Esophagus squamous epithelium (tissue), 5 donors: ENCODE measurements around the gene UNC5CL. TPM values are rescaled to one million over a fixed set of nuclear protein-coding genes. Genes with fewer than 3 reads are reported as not detected.

Source experiments
- DNase-seq: peaks from one replicate; lab custom pipeline; 2025; lab: John Stamatoyannopoulos, UW
- H3K27ac ChIP-seq, 4 donors: fragments of 200-600 bp; sonication (generic); one replicate each; pipeline ENCODE4 v1.5.1; 2016 to 2019; ENCODE audit warnings: mild to moderate bottlenecking in 1 of 4
- H3K27me3 ChIP-seq, 4 donors: fragments of 200-600 bp; sonication (generic); 1 replicate in 3 of 4; 2 replicates in 1 of 4; pipeline versions ENCODE4 v1.5.1 to v1.6.0; 2017 to 2021; ENCODE audit warnings: antibody characterized with exemption in 1 of 4
- H3K36me3 ChIP-seq, 3 donors: fragments of 200-600 bp; sonication (generic); one replicate each; pipeline ENCODE4 v1.5.1; 2016 to 2019
- H3K4me1 ChIP-seq, 3 donors: fragments of 200-600 bp; sonication (generic); one replicate each; pipeline ENCODE4 v1.5.1; 2017 to 2019
- H3K4me3 ChIP-seq, 4 donors: fragments of 200-600 bp; sonication (generic); 1 replicate in 3 of 4; 2 replicates in 1 of 4; pipeline ENCODE4 v1.5.1; 2016 to 2019; ENCODE audit warnings: mild to moderate bottlenecking in 2 of 4, moderate library complexity in 1 of 4
- H3K9me3 ChIP-seq, 3 donors: fragments of 200-600 bp; sonication (generic); one replicate each; pipeline ENCODE4 v1.5.1; 2016 to 2019
- CTCF ChIP-seq, 6 experiments: fragments of 450-650 bp in 4 of 6; fragments of 200-600 bp in 2 of 6; sonication (generic) in 2 of 6; IDR thresholded peaks; one replicate each; pipeline ENCODE4 v1.5.1; 2016 to 2019; ENCODE audit warnings: antibody characterized with exemption in 6 of 6, mild to moderate bottlenecking in 4 of 6, moderate library complexity in 4 of 6
- POLR2A ChIP-seq, 4 donors: fragments of 450-650 bp; IDR thresholded peaks; one replicate each; pipeline ENCODE4 v1.6.1; 2017; ENCODE audit warnings: antibody characterized with exemption in 4 of 4, mild to moderate bottlenecking in 4 of 4, moderate library complexity in 3 of 4
- WGBS, 2 donors: methylation state at CpG; one replicate each; pipeline ENCODE4 v1.1.5; 2018; 5-methylcytosine and 5-hydroxymethylcytosine counted together
- intact Hi-C: fragments of 100-400 bp; cut with DNase I; formaldehyde crosslinking; loops from one replicate; pipeline ENCODE4 v1.15.0; 2022
- total RNA-seq, 4 donors: library from RNA; depleted of rRNA; stranded (reverse); fragments of >200 nt; gene quantifications; one replicate each; pipeline ENCODE4 v1.1.0, GENCODE V29; 2016
- donor health status: DM: yes; HTN: yes; CAD: no.

The UNC5CL gene
- total RNA-seq, 4 donors from 2014 or later, result 0.42 to 1.2 (median 0.81) TPM

- no peak overlapping the region for H3K27ac ChIP-seq
- DNase-seq, result no peak
- no peaks in the 10 kb centered on the region for H3K4me1 ChIP-seq
- H3K9me3 ChIP-seq, result no peaks in the 10 kb centered on the region
- H3K27me3 ChIP-seq, result peaks cover 0 to 10% (median 0%) of the 10 kb centered on the region in 4 donors
- no peaks in the 10 kb centered on the region for H3K36me3 ChIP-seq
- no peak for TF ChIP-seq POLR2A (IDR thresholded peaks at IDR 0.05)
- no peak for TF ChIP-seq CTCF (IDR thresholded peaks at IDR 0.05)
- intact Hi-C loops, result no loop called here
- WGBS, 2 donors, result 82 to 84% methylated on average over 13 to 14 of the region's 15 CpGs
- no peak overlapping the region for H3K4me3 ChIP-seq
Observed at GRCh38 chr6:40989204-40990169, 49.5 kb downstream of the UNC5CL start.

GRCh38 chr6:40988634-40989033 lies 50.4 kb downstream of the UNC5CL start:
- H3K9me3 ChIP-seq, result no peaks in the 10 kb centered on the region
- no peak for TF ChIP-seq POLR2A (IDR thresholded peaks at IDR 0.05)
- TF ChIP-seq CTCF (IDR thresholded peaks at IDR 0.05), result no peak
- DNase-seq, result no peak
- no peak overlapping the region for H3K27ac ChIP-seq
- H3K4me1 ChIP-seq, result no peaks in the 10 kb centered on the region
- intact Hi-C loops, result no loop called here
- H3K27me3 ChIP-seq, result peaks cover 0 to 13% (median 0%) of the 10 kb centered on the region in 4 donors
- no peak overlapping the region for H3K4me3 ChIP-seq
- H3K36me3 ChIP-seq, result no peaks in the 10 kb centered on the region

GRCh38 chr6:40986921-40987819 lies 51.9 kb downstream of the UNC5CL start:
- Histone ChIP-seq H3K4me3 (no peak overlapping the region), H3K36me3 (no peaks in the 10 kb centered on the region), H3K27ac (no peak overlapping the region), H3K27me3 (peaks cover 0 to 13% (median 0%) of the 10 kb centered on the region in 4 donors), H3K9me3 (no peaks in the 10 kb centered on the region), H3K4me1 (no peaks in the 10 kb centered on the region)
- no peak for TF ChIP-seq POLR2A (IDR thresholded peaks at IDR 0.05)
- no peak for TF ChIP-seq CTCF (IDR thresholded peaks at IDR 0.05)
- 60 to 62% methylated on average over 6 to 8 of the region's 8 CpGs for WGBS, 2 donors
- intact Hi-C loops, result no loop called here
- no peak for DNase-seq

DNA sequence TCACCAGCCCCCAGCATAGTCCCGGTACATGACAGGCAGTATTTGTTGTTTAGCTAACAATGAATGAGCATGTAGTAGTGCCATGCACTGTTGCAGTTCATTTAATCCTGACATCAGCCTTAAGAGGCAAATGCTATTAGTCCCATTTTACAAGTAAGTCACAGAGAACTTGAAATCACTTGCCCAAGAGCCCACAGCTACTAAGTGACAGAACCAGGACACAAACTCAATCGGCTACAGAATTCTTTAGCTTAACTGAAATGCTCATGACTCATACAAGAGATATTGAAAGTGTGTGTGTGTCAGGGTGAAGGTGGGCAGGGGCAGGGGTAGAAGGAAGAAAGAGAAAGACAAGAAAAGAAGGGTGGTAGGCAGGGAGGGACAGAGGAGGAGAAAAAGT lies 52.7 kb downstream of the UNC5CL start:
- no peaks in the 10 kb centered on the region for H3K36me3 ChIP-seq
- no peak for DNase-seq
- TF ChIP-seq POLR2A (IDR thresholded peaks at IDR 0.05), result no peak
- TF ChIP-seq CTCF (IDR thresholded peaks at IDR 0.05), result no peak
- H3K27me3 ChIP-seq, result peaks cover 0 to 13% (median 0%) of the 10 kb centered on the region in 4 donors
- no peaks in the 10 kb centered on the region for H3K9me3 ChIP-seq
- 21 to 28% methylated on average over 2 of the region's 2 CpGs for WGBS, 2 donors
- H3K4me1 ChIP-seq, result no peaks in the 10 kb centered on the region
- intact Hi-C loops, result no loop called here
- no peak overlapping the region for H3K4me3 ChIP-seq
- no peak overlapping the region for H3K27ac ChIP-seq
